K562 (cell line): Measurements from ENCODE around the gene LYSMD4. TPM values are rescaled to one million over a fixed set of nuclear protein-coding genes. Genes with fewer than 3 reads are reported as not detected.

Experiments
- ATAC-seq: fragments of 200-7000 bp; cut with Tn5 transposase; 3 replicates; pipeline ENCODE4 v1.9.1; 2020; ENCODE audit warnings: moderate library complexity
- BruUV-seq: library from RNA; stranded (reverse); fragments of 400-500 nt; replicated peaks from 2 replicates; lab custom pipeline; 2021; lab: Mats Ljungman, UMichigan
- CTCF ChIA-PET: fragments of 300-600 bp; formaldehyde crosslinking; extraction: SDS; loops from one replicate; lab custom pipeline; 2021; ENCODE audit warnings: low intra/inter-chr PET ratio; lab: Yijun Ruan, JAX
- POLR2A ChIA-PET: fragments of 300-600, 350-650 bp; sonication (Branson Sonifier 250); formaldehyde crosslinking; extraction: SDS; loops from one replicate; lab custom pipeline; 2021; ENCODE audit warnings: antibody characterized with exemption, inconsistent platforms; lab: Yijun Ruan, JAX
- DNase-seq, 4 experiments: peaks; one replicate each; pipeline versions ENCODE4 v3.0.0 to v3.0.0-alpha.2; 2011 to 2018; ENCODE audit warnings: low spot score in 3 of 4, mixed read lengths in 3 of 4; ENCODE audit errors: extremely low read depth in 1 of 4
- FAIRE-seq: peaks from 2 replicates; lab custom pipeline; 2011; peaks lifted over from hg19 to GRCh38; lab: Jason Lieb, UNC
- H2AFZ ChIP-seq: 2 replicates; pipeline ENCODE4 v1.6.0; 2011; ENCODE audit warnings: low read depth, low read length, control low read depth, inconsistent platforms
- H3K27ac ChIP-seq: fragments of 200-600 bp; 3 replicates; pipeline ENCODE4 v1.8.0; 2011; ENCODE audit warnings: low read depth, mild to moderate bottlenecking, control low read depth, inconsistent platforms, low read length, moderate library complexity, mixed read lengths; ENCODE audit errors: extremely low read depth
- H3K27me3 ChIP-seq, 2 experiments: fragments of 300-600 bp in 1 of 2; 2 replicates in 1 of 2; 3 replicates in 1 of 2; pipeline versions ENCODE4 v1.6.0 to v1.8.0; 2011; ENCODE audit warnings: inconsistent platforms in 2 of 2, low read length in 2 of 2, mild to moderate bottlenecking in 1 of 2, mixed read lengths in 1 of 2, moderate library complexity in 1 of 2; ENCODE audit not compliant: control insufficient read depth in 2 of 2, insufficient read depth in 2 of 2
- H3K36me3 ChIP-seq: fragments of 300-600 bp; 3 replicates; pipeline ENCODE4 v1.8.0; 2011; ENCODE audit warnings: mild to moderate bottlenecking, low read length, inconsistent platforms; ENCODE audit not compliant: control insufficient read depth, insufficient read depth
- H3K4me1 ChIP-seq, 2 experiments: fragments of 200-600 bp in 1 of 2; replicated peaks in 1 of 2; 2 replicates in 1 of 2; 3 replicates in 1 of 2; pipeline versions ENCODE4 v1.5.1 to v1.8.0; 2011; ENCODE audit warnings: inconsistent platforms in 2 of 2, low read length in 2 of 2, mild to moderate bottlenecking in 1 of 2, mixed read lengths in 1 of 2, moderate library complexity in 1 of 2; ENCODE audit not compliant: control insufficient read depth in 2 of 2, insufficient read depth in 2 of 2
- H3K4me2 ChIP-seq: 2 replicates; pipeline ENCODE4 v1.6.1; 2011; ENCODE audit warnings: low read length, control low read depth, inconsistent platforms, mixed read lengths; ENCODE audit not compliant: insufficient read depth
- H3K4me3 ChIP-seq: fragments of 200-600 bp; sonication (generic), shearing (Covaris generic); 2 replicates; pipeline ENCODE4 v1.5.1; 2016; ENCODE audit warnings: control low read depth, inconsistent platforms
- H3K79me2 ChIP-seq: fragments of 200-600 bp; 3 replicates; pipeline ENCODE4 v1.8.0; 2011; ENCODE audit warnings: low read length, inconsistent platforms; ENCODE audit not compliant: control insufficient read depth, insufficient read depth
- H3K9ac ChIP-seq, 2 experiments: 2 replicates each; pipeline versions ENCODE4 v1.6.0 to v1.6.1; 2011; ENCODE audit warnings: low read depth in 2 of 2, low read length in 2 of 2, control low read depth in 1 of 2, inconsistent platforms in 1 of 2, mild to moderate bottlenecking in 1 of 2, mixed read lengths in 1 of 2; ENCODE audit not compliant: insufficient read depth in 1 of 2
- H3K9me1 ChIP-seq: one replicate; pipeline ENCODE4 v1.6.0; 2011; ENCODE audit warnings: inconsistent platforms, mild to moderate bottlenecking, low read length, moderate library complexity; ENCODE audit not compliant: control insufficient read depth, insufficient read depth
- H3K9me3 ChIP-seq: replicated peaks from 2 replicates; pipeline ENCODE4 v1.5.1; 2011; ENCODE audit warnings: low read depth, low read length, inconsistent platforms; ENCODE audit not compliant: control insufficient read depth, insufficient read depth
- H4K20me1 ChIP-seq: replicated peaks from 2 replicates; pipeline ENCODE4 v1.6.1; 2011; ENCODE audit warnings: low read length, inconsistent platforms, mixed read lengths; ENCODE audit not compliant: control insufficient read depth, insufficient read depth
- CREM ChIP-seq: IDR thresholded peaks from 2 replicates; pipeline ENCODE4 v1.6.1; 2014; ENCODE audit warnings: antibody characterized with exemption, low read depth
- HMGXB4 ChIP-seq: sonication (generic); formaldehyde crosslinking; IDR thresholded peaks from 2 replicates; pipeline ENCODE4 v1.8.1; 2023; ENCODE audit warnings: mild to moderate bottlenecking, missing genetic modification reagents
- JUND ChIP-seq, 2 experiments: IDR thresholded peaks; 2 replicates in 1 of 2; 3 replicates in 1 of 2; pipeline ENCODE4 v1.6.1; 2011; ENCODE audit warnings: borderline replicate concordance in 2 of 2, low read depth in 2 of 2, low read length in 2 of 2, improper control_type of control experiment in 1 of 2, missing biosample characterization in 1 of 2, missing genetic modification characterization in 1 of 2, missing genetic modification reagents in 1 of 2
- PHF8 ChIP-seq: fragments of 200-600 bp; sonication (generic); IDR thresholded peaks from 2 replicates; pipeline ENCODE4 v1.6.1; 2012; ENCODE audit warnings: mixed run types, mild to moderate bottlenecking, inconsistent platforms, low read length, moderate library complexity, borderline replicate concordance
- PHTF2 ChIP-seq: fragments of 250-450 bp; sonication (Bioruptor Pico); IDR thresholded peaks from 2 replicates; pipeline ENCODE4 v1.5.0; 2021; ENCODE audit warnings: mild to moderate bottlenecking
- POLR2A ChIP-seq: fragments of 450-650 bp; conservative IDR thresholded peaks from 2 replicates; pipeline ENCODE4 v1.6.1; 2016
- RAD21 ChIP-seq, 2 experiments: fragments of 250-450 bp in 1 of 2; fragments of 450-650 bp in 1 of 2; sonication (Bioruptor Pico) in 1 of 2; formaldehyde crosslinking in 1 of 2; IDR thresholded peaks in 1 of 2; conservative IDR thresholded peaks in 1 of 2; 2 replicates each; pipeline versions ENCODE4 v1.4.0 to v1.8.0; 2020 to 2022; ENCODE audit warnings: mild to moderate bottlenecking in 2 of 2, moderate library complexity in 1 of 2
- REST ChIP-seq, 2 experiments: fragments of 450-650 bp; formaldehyde crosslinking in 1 of 2; IDR thresholded peaks; 2 replicates each; pipeline versions ENCODE4 v1.4.0 to v1.6.1; 2014 to 2020; ENCODE audit warnings: mild to moderate bottlenecking in 2 of 2, borderline replicate concordance in 1 of 2, low read depth in 1 of 2
- SMC3 ChIP-seq: conservative IDR thresholded peaks from 2 replicates; pipeline ENCODE4 v1.6.1; 2011; ENCODE audit warnings: low read depth, low read length, improper control_type of control experiment; ENCODE audit not compliant: insufficient read depth
- ZC3H11A ChIP-seq: IDR thresholded peaks from 2 replicates; pipeline ENCODE4 v1.6.1; 2012; ENCODE audit warnings: low read depth, low read length, improper control_type of control experiment
- WGBS: fragments of 100-300 bp; shearing (Covaris generic); methylation state at CpG from one replicate; pipeline ENCODE4 v1.1.6; 2016; ENCODE audit warnings: low coverage, mixed read lengths; ENCODE audit not compliant: insufficient coverage; ENCODE audit errors: missing lambda C conversion rate; 5-methylcytosine and 5-hydroxymethylcytosine counted together
- in situ Hi-C: fragments of 300-500 bp; cut with MboI; formaldehyde crosslinking; loops from 4 replicates; pipeline ENCODE4 v1.15.0; 2018; ENCODE audit warnings: inconsistent platforms, mixed read lengths
- intact Hi-C: fragments of 100-400 bp; cut with micrococcal nuclease; formaldehyde crosslinking; loops from 2 replicates; pipeline ENCODE4 v1.14.2; 2022
- polyA plus RNA-seq, 8 experiments: library from polyadenylated mRNA; depleted of rRNA in 4 of 8; stranded (reverse) in 5 of 8; unstranded in 3 of 8; fragments of >200 nt; fragmentation: Nextera tagmentation in 2 of 8; fragmentation: Illumina TruSeq in 1 of 8; extraction: Ambion mirVana in 2 of 8; extraction: Trizol in 1 of 8; gene quantifications; 2 replicates each; pipeline versions ENCODE4 v1.2.1 to v1.2.3, GENCODE V29; 2011 to 2014; ENCODE audit warnings: inconsistent platforms in 1 of 8, missing spikeins in 1 of 8
- total RNA-seq, 7 experiments: library from RNA; depleted of rRNA in 6 of 7; stranded (reverse); fragments of >200 nt in 6 of 7; fragmentation: Illumina TruSeq in 2 of 7; extraction: Trizol in 2 of 7; gene quantifications; 2 replicates each; pipeline versions ENCODE4 v1.2.1 to v1.2.3, GENCODE V29; 2011 to 2021; ENCODE audit warnings: low replicate concordance in 1 of 7

The LYSMD4 gene
- total and polyA plus RNA-seq, 9 of the 15 experiments (the other 6 are each of a cell fraction or from before 2014, with no cell fraction given), result 0.46 to 3.1 (median 2.0) TPM

- CTCF ChIA-PET, result interaction anchor here (0.7 to 1.8 kb wide), 5 partner anchors 52 to 483 kb away, joined by 3 to 9 read pairs (median 6); no protein-coding TSS in a partner anchor
- intact Hi-C loops (loop anchor here (1.0 to 2.0 kb wide), 3 partner anchors 52 to 483 kb away; no protein-coding TSS in a partner anchor), in situ Hi-C loops (no loop called here)
- Histone ChIP-seq H3K9me3 (no peaks in the 10 kb centered on the region), H3K27ac (no peak overlapping the region), H2AFZ (no peak overlapping the region), H3K9ac (no peak overlapping the region), H3K4me1 (peaks cover 0 to 3% of the 10 kb centered on the region in 2 experiments; a peak in 3 of 5 replicates), H3K79me2 (no peaks in the 10 kb centered on the region), H3K27me3 (peaks cover 4 to 12% of the 10 kb centered on the region in 2 experiments), H3K4me3 (no peak overlapping the region), H3K4me2 (no peak overlapping the region), H3K9me1 (no peaks in the 10 kb centered on the region), H3K36me3 (no peaks in the 10 kb centered on the region), H4K20me1 (peaks cover 7% of the 10 kb centered on the region; the same call in 1 of the 2 replicates)
- POLR2A ChIA-PET, result interaction anchor here (0.6 to 1.0 kb wide), 2 partner anchors 253 to 483 kb away, joined by 3 read pairs; no protein-coding TSS in a partner anchor
- WGBS, result under 1% methylated on average over 7 of the region's 7 CpGs
- no TSS peak for BruUV-seq
- ATAC-seq (peak; percentile 94), FAIRE-seq (peak; percentile 86), DNase-seq (peak; percentile 49 to 70 (median 60))
- TF ChIP-seq PHTF2 (CRISPR knock-in tag) (no peak), POLR2A (no peak), HMGXB4 (CRISPR knock-in tag) (no peak), SMC3 (peak; percentile 32; the same call in 1 of the 2 replicates), RAD21 (CRISPR knock-in tag; conservative IDR thresholded peaks at IDR 0.05 in 1 of 2, IDR thresholded peaks at IDR 0.05 in 1 of 2) (peak; percentile 63 to 85), ZC3H11A (no peak), JUND (IDR thresholded peaks at IDR 0.05; ENCODE audit: borderline replicate concordance, low read depth, low read length) (peak; percentile 17; the same call in 1 of the 2 replicates), JUND (tag; IDR thresholded peaks at IDR 0.05; ENCODE audit: borderline replicate concordance, low read depth, low read length) (no peak), REST (IDR thresholded peaks at IDR 0.05; ENCODE audit: borderline replicate concordance) (peak; percentile 43; the same call in 1 of the 2 replicates), REST (CRISPR knock-in tag; IDR thresholded peaks at IDR 0.05; ENCODE audit: low read depth) (no peak), PHF8 (no peak), CREM (0 out of 2 replicates have a peak, but pooled peaks have one; percentile 8)
Observed at GRCh38 chr15:99755692-99756409, 22.6 kb upstream of the LYSMD4 start.
